ENCODE results near the gene PARL.

DNA sequence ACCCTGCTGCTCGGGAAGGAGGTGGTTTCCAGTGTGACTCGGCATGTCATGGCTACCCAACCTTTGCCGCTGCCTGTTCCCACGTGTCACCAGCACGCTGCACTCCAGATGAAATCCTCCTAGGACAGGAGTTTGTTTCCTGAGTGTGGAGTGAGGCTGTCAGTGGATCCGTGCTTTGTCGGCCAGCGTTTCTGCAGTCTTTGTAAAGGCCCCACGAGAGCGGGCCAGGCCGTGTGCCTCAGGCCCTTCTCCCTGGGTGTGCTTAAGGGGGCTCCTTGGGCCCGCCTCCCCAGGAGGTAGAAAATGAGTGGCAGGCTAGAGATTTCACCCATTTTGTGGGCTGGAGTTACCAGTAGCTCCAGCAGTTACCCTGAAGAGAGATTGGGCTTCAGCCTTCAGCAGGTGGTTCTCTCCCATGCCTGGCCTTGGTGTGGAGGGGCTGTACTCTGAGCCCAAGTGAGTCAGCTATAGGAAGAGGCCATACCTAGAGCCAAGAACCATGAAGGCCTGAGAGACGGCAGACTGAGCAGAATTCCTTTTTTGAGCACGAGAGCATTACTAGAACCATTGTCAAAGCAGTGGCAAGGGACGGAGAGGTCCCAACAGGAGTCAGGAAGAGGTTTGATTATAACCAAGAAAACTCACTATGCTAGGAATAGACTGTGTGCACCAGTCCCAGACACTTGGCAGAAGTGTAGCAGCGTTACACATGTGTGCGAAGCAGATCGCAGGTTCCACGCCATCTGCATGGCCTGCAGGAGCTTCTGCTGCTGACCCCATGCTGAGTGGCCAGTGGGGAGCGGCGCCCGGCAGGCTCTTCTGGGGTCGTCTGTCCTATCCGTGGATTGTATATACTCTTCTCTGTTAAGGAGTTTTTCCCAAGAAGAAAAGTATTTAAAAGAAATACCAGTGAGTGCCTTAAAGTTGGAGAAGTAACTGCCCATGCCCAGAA is 73.8 kb downstream of the PARL start:
- TF ChIP-seq, protein P1, sequence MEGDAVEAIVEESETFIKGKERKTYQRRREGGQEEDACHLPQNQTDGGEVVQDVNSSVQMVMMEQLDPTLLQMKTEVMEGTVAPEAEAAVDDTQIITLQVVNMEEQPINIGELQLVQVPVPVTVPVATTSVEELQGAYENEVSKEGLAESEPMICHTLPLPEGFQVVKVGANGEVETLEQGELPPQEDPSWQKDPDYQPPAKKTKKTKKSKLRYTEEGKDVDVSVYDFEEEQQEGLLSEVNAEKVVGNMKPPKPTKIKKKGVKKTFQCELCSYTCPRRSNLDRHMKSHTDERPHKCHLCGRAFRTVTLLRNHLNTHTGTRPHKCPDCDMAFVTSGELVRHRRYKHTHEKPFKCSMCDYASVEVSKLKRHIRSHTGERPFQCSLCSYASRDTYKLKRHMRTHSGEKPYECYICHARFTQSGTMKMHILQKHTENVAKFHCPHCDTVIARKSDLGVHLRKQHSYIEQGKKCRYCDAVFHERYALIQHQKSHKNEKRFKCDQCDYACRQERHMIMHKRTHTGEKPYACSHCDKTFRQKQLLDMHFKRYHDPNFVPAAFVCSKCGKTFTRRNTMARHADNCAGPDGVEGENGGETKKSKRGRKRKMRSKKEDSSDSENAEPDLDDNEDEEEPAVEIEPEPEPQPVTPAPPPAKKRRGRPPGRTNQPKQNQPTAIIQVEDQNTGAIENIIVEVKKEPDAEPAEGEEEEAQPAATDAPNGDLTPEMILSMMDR (conservative IDR thresholded peaks at IDR 0.05; ENCODE audit: low read depth, low read length) = no peak
- TF ChIP-seq EZH2 (IDR thresholded peaks at IDR 0.05; ENCODE audit: borderline replicate concordance, low read depth, low read length, poor library complexity, severe bottlenecking) = no peak
